SK-N-SH treated with all-trans-retinoic acid at 6 μM for 48 hours (cell line): ENCODE measurements around the gene CD59.

Experiments used
- ATAC-seq: fragments of 200-7000 bp; cut with Tn5 transposase; 3 replicates; pipeline ENCODE4 v1.9.1; 2020; ENCODE audit warnings: mild to moderate bottlenecking, moderate library complexity
- BACH2 ChIP-seq: fragments of 250-450 bp; sonication (Bioruptor Pico); IDR thresholded peaks from 2 replicates; pipeline ENCODE4 v1.9.0; 2021; ENCODE audit warnings: mild to moderate bottlenecking, borderline replicate concordance
- CSDC2 ChIP-seq: fragments of 250-450 bp; sonication (Bioruptor Pico); IDR thresholded peaks from 2 replicates; pipeline ENCODE4 v1.5.0; 2020; ENCODE audit warnings: mild to moderate bottlenecking, moderate library complexity
- GLIS3 ChIP-seq: fragments of 250-450 bp; sonication (Bioruptor Pico); IDR thresholded peaks from 2 replicates; pipeline ENCODE4 v1.5.0; 2020; ENCODE audit warnings: mild to moderate bottlenecking, moderate library complexity
- ISL1 ChIP-seq: fragments of 250-450 bp; sonication (Bioruptor Pico); IDR thresholded peaks from 2 replicates; pipeline ENCODE4 v2.1.2; 2022; ENCODE audit warnings: mild to moderate bottlenecking, moderate library complexity
- PPARA ChIP-seq: fragments of 250-450 bp; sonication (Bioruptor Pico); IDR thresholded peaks from 2 replicates; pipeline ENCODE4 v1.5.0; 2020; ENCODE audit warnings: mild to moderate bottlenecking, borderline replicate concordance
- SNAI2 ChIP-seq: fragments of 250-450 bp; sonication (Bioruptor Pico); IDR thresholded peaks from 2 replicates; pipeline ENCODE4 v1.5.0; 2020; ENCODE audit warnings: mild to moderate bottlenecking, moderate library complexity
- TCF4 ChIP-seq: fragments of 250-450 bp; sonication (Bioruptor Pico); IDR thresholded peaks from 2 replicates; pipeline ENCODE4 v1.8.0; 2021; ENCODE audit warnings: mild to moderate bottlenecking, moderate library complexity, borderline replicate concordance
- ZFP3 ChIP-seq: fragments of 250-450 bp; sonication (Bioruptor Pico); IDR thresholded peaks from 2 replicates; pipeline ENCODE4 v1.5.0; 2020; ENCODE audit warnings: mild to moderate bottlenecking, moderate library complexity
- ZFP30 ChIP-seq: fragments of 450-650 bp; formaldehyde crosslinking; IDR thresholded peaks from 2 replicates; pipeline ENCODE4 v1.5.0; 2022; ENCODE audit warnings: mild to moderate bottlenecking, moderate library complexity
- ZNF565 ChIP-seq: fragments of 450-650 bp; formaldehyde crosslinking; conservative IDR thresholded peaks from 2 replicates; pipeline ENCODE4 v1.5.0; 2020; ENCODE audit warnings: low read depth, mild to moderate bottlenecking, moderate library complexity
- ZNF70 ChIP-seq: fragments of 450-650 bp; formaldehyde crosslinking; IDR thresholded peaks from 2 replicates; pipeline ENCODE4 v1.5.0; 2020; ENCODE audit warnings: mild to moderate bottlenecking, moderate library complexity
- TF ChIP-seq, protein P1 (sequence below): fragments of 250-450 bp; sonication (Bioruptor Pico); IDR thresholded peaks from 2 replicates; pipeline ENCODE4 v1.5.0; 2020; ENCODE audit warnings: mild to moderate bottlenecking, moderate library complexity
- TF ChIP-seq, protein P2 (sequence below): fragments of 250-450 bp; sonication (Bioruptor Pico); IDR thresholded peaks from 2 replicates; pipeline ENCODE4 v1.5.1; 2021; ENCODE audit warnings: mild to moderate bottlenecking, moderate library complexity
- TF ChIP-seq, protein P3 (sequence below): fragments of 250-450 bp; sonication (Bioruptor Pico); IDR thresholded peaks from 2 replicates; pipeline ENCODE4 v1.8.0; 2020; ENCODE audit warnings: mild to moderate bottlenecking, moderate library complexity, borderline replicate concordance
- TF ChIP-seq, protein P4 (sequence below): fragments of 250-450 bp; sonication (Bioruptor Pico); IDR thresholded peaks from 2 replicates; pipeline ENCODE4 v1.5.1; 2020; ENCODE audit warnings: low read depth, mild to moderate bottlenecking, moderate library complexity

The CD59 gene

DNA sequence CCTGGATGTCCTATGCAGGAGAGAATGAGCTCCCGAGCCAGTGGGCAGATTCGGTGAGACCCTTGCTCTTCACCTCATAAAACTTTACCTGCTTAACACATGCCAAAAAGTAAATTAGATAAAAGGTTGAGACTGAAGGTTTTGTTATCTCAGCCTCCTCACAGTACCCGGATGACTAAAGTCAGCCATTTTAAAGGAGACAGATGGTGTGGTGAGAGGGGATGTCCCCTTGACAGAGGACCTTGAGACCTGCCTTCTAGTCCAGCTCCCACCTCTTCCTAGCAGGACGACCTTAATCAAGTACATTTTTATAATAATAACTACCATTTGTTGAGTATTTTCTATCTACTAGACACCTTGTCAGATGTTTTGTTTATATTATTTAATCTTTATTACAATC lies 75.3 kb downstream of the CD59 start:
- TF ChIP-seq TCF4 (CRISPR knock-in tag) (no peak), CSDC2 (CRISPR knock-in tag) (no peak), BACH2 (CRISPR knock-in tag) (no peak)
- TF ChIP-seq, protein P1, sequence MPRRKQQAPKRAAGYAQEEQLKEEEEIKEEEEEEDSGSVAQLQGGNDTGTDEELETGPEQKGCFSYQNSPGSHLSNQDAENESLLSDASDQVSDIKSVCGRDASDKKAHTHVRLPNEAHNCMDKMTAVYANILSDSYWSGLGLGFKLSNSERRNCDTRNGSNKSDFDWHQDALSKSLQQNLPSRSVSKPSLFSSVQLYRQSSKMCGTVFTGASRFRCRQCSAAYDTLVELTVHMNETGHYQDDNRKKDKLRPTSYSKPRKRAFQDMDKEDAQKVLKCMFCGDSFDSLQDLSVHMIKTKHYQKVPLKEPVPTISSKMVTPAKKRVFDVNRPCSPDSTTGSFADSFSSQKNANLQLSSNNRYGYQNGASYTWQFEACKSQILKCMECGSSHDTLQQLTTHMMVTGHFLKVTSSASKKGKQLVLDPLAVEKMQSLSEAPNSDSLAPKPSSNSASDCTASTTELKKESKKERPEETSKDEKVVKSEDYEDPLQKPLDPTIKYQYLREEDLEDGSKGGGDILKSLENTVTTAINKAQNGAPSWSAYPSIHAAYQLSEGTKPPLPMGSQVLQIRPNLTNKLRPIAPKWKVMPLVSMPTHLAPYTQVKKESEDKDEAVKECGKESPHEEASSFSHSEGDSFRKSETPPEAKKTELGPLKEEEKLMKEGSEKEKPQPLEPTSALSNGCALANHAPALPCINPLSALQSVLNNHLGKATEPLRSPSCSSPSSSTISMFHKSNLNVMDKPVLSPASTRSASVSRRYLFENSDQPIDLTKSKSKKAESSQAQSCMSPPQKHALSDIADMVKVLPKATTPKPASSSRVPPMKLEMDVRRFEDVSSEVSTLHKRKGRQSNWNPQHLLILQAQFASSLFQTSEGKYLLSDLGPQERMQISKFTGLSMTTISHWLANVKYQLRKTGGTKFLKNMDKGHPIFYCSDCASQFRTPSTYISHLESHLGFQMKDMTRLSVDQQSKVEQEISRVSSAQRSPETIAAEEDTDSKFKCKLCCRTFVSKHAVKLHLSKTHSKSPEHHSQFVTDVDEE (CRISPR knock-in tag): no peak
- TF ChIP-seq, protein P2, sequence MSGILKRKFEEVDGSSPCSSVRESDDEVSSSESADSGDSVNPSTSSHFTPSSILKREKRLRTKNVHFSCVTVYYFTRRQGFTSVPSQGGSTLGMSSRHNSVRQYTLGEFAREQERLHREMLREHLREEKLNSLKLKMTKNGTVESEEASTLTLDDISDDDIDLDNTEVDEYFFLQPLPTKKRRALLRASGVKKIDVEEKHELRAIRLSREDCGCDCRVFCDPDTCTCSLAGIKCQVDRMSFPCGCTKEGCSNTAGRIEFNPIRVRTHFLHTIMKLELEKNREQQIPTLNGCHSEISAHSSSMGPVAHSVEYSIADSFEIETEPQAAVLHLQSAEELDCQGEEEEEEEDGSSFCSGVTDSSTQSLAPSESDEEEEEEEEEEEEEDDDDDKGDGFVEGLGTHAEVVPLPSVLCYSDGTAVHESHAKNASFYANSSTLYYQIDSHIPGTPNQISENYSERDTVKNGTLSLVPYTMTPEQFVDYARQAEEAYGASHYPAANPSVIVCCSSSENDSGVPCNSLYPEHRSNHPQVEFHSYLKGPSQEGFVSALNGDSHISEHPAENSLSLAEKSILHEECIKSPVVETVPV (CRISPR knock-in tag): no peak
- no peak for ATAC-seq

DNA sequence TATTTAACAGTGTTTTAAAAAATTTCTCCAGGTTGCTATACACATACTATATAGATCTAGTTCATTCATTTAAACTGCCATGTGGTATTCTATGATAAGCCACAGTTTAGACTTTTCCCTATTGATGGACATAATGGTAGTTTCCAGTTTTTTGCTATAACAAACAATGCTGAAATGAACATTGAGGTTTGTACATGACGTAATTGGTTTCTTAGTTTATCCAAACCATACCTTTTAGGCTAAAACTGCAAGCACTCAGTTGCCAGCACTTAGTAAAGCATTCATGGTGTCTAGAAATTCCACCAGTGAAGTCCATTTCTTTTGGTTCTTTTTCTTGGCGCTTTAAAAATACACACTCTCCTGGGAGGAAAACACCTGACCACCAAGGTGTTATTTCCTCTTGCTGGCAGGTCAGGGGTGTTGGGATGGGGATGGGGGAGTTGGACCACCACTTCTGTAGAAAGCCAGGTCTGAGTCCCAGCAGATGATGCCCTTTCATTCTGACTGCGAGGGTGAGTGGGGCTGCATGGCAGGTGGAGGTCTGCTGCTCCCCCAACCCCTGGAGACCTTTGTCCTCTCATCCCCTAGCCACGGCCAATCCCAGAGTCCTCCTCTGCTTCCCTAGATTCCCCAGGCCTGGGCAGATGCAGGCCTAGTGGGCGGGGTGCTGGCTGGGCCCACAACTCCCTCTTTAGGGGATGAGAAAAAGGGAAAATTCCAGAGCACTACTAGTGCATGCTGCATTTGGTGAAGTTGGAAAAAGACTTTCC lies 76.7 kb downstream of the CD59 start:
- no peak for ATAC-seq
- TF ChIP-seq, protein P3, sequence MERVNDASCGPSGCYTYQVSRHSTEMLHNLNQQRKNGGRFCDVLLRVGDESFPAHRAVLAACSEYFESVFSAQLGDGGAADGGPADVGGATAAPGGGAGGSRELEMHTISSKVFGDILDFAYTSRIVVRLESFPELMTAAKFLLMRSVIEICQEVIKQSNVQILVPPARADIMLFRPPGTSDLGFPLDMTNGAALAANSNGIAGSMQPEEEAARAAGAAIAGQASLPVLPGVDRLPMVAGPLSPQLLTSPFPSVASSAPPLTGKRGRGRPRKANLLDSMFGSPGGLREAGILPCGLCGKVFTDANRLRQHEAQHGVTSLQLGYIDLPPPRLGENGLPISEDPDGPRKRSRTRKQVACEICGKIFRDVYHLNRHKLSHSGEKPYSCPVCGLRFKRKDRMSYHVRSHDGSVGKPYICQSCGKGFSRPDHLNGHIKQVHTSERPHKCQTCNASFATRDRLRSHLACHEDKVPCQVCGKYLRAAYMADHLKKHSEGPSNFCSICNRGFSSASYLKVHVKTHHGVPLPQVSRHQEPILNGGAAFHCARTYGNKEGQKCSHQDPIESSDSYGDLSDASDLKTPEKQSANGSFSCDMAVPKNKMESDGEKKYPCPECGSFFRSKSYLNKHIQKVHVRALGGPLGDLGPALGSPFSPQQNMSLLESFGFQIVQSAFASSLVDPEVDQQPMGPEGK (CRISPR knock-in tag): no peak
- TF ChIP-seq BACH2 (CRISPR knock-in tag): no peak

DNA sequence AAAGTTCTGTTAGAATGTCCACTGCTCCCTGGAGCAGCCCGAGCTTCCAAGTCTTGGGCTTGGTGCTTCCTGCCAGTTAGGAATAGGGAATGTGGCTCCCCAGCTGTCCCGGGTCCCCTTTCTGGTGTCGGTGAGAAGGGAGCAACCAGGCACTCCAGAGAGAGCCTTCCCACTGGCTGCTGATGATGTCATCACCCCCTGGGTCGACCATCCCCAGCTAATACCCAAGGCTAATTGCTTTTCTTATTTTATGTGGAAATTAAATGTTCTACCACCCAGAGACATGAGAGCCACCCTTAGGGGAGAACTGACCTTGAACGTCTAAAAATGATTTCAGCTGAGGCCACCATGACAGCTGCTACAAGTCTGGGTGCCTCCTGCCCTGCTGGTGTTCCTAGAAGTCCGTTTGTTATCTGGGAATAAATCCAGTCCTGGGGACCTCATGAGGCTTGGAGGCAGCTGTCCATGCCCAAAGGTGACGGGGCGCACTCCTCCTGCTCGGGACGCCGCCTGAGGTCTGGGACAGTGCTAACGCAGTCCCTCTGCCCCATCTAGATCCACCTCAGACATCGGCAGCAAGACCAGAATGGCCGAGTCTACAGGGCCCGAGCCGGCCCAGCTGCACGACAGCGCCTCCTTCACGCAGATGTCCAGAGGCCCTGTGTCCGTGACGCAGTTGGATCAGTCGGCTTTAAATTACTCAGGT lies 77.9 kb downstream of the CD59 start:
- TF ChIP-seq TCF4 (CRISPR knock-in tag) (no peak), ZFP30 (CRISPR knock-in tag) (no peak), ZNF70 (CRISPR knock-in tag) (no peak), ZNF565 (CRISPR knock-in tag) (no peak), PPARA (no peak), BACH2 (CRISPR knock-in tag) (no peak), ZFP3 (CRISPR knock-in tag) (no peak)
- TF ChIP-seq, protein P4, sequence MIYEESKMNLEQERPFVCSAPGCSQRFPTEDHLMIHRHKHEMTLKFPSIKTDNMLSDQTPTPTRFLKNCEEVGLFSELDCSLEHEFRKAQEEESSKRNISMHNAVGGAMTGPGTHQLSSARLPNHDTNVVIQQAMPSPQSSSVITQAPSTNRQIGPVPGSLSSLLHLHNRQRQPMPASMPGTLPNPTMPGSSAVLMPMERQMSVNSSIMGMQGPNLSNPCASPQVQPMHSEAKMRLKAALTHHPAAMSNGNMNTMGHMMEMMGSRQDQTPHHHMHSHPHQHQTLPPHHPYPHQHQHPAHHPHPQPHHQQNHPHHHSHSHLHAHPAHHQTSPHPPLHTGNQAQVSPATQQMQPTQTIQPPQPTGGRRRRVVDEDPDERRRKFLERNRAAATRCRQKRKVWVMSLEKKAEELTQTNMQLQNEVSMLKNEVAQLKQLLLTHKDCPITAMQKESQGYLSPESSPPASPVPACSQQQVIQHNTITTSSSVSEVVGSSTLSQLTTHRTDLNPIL (CRISPR knock-in tag): no peak
- TF ChIP-seq, all 23 proteins: peak for 0
- no peak for ATAC-seq

DNA sequence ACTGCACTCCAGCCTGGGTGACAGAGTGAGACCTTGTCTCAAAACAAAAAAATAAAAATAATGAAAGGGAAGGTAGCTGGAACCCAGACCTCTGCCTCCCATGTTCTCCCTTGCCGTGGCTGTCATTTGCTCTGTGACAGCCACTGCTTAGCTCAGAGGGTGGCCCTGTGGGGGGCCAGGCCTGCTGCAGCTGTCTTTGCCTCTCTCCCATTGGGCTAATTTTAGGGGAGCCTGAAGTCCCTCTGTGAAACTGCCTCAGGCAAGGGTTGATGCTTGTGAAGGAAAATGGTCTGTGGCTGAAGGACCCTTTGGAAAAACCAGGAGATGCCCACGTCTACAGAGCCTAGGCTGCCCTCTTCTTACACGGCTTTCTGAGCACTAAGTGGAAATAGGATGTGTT lies 78.5 kb downstream of the CD59 start:
- TF ChIP-seq CSDC2 (CRISPR knock-in tag): no peak
- no peak for TF ChIP-seq GLIS3 (CRISPR knock-in tag)
- TF ChIP-seq, protein P1 (CRISPR knock-in tag): no peak
- TF ChIP-seq SNAI2 (CRISPR knock-in tag): no peak
- TF ChIP-seq PPARA: no peak
- TF ChIP-seq ISL1 (CRISPR knock-in tag): no peak
- TF ChIP-seq, protein P3 (CRISPR knock-in tag): no peak
- no peak for ATAC-seq
